ENCODE data around the gene MMP12. TPM values are rescaled to one million over a fixed set of nuclear protein-coding genes. Genes with fewer than 3 reads are reported as not detected.

MMP12 gene
- total RNA-seq, 3 donors from 2014 or later: 3.5 TPM; not detected in 2

- intact Hi-C loops (cut with DNase I; ENCODE audit: low total_unique reads): no loop called here
- no peaks in the 10 kb centered on the region for H3K27me3 ChIP-seq
- H3K4me1 ChIP-seq: no peaks in the 10 kb centered on the region
Observed at GRCh38 chr11:102813484-102813883, 61.3 kb downstream of the MMP12 start.

More at GRCh38 chr11:102813484-102813883, 61.3 kb downstream of the MMP12 start:
- H3K36me3 ChIP-seq: no peaks in the 10 kb centered on the region
- DNase-seq (ENCODE audit: low spot score in 2 of 2): no peak
- TF ChIP-seq CTCF (IDR thresholded peaks at IDR 0.05): no peak
- no peak for TF ChIP-seq POLR2A (IDR thresholded peaks at IDR 0.05)
- TF ChIP-seq POLR2AphosphoS5 (IDR thresholded peaks at IDR 0.05): no peak
- H3K9me3 ChIP-seq: no peaks in the 10 kb centered on the region
- H3K27ac ChIP-seq: no peak overlapping the region
- no peak overlapping the region for H3K4me3 ChIP-seq

Other genes with a start within 250 kb of the MMP12 start
- under 1 TPM in 1 of 3 donors, not detected in 2; 0.59 TPM for gene MMP20, start 249.7 kb downstream of the MMP12 start, total RNA-seq
- 1 to 10 TPM in 1 of 3 donors, under 1 TPM in 1, not detected in 1; 0.33 to 2.1 TPM for gene MMP27, start 169.2 kb downstream of the MMP12 start, total RNA-seq
- 1 to 10 TPM in 1 of 3 donors, under 1 TPM in 1, not detected in 1; 0.33 to 2.3 TPM for gene MMP8, start 150.0 kb downstream of the MMP12 start, total RNA-seq
- under 1 TPM in 1 of 3 donors, not detected in 2; 0.66 TPM for gene MMP10, start 94.4 kb downstream of the MMP12 start, total RNA-seq
- not detected for gene MMP1, start 76.8 kb downstream of the MMP12 start, total RNA-seq
- gene MMP3, start 31.4 kb downstream of the MMP12 start, total RNA-seq: 10 to 100 TPM; 11.0 to 63.4 (median 23.9) TPM
- not detected for gene MMP13, start 80.8 kb upstream of the MMP12 start, total RNA-seq
- gene DCUN1D5, start 217.2 kb upstream of the MMP12 start, total RNA-seq: 10 to 100 TPM; 31.8 to 38.2 (median 36.2) TPM
- gene DYNC2H1, start 234.4 kb upstream of the MMP12 start, total RNA-seq: 10 to 100 TPM; 36.7 to 46.2 (median 40.3) TPM

All from breast epithelium (tissue), 4 donors.